Astrocyte of the hippocampus (primary cell): ENCODE data around the gene GRXCR1.

Experiments
- DNase-seq: peaks from one replicate; pipeline ENCODE4 v3.0.0; 2011; ENCODE audit warnings: low read depth, low spot score

GRXCR1 gene

GRCh38 chr4:42892413-42892812 lies at the start of gene GRXCR1:
Gene GRXCR1, plus strand, starts transcription at chr4:42892713. Its CDS starts 554 bp downstream, at chr4:42893267.
- no peak for DNase-seq

- no peak for DNase-seq
Measured at GRCh38 chr4:42843694-42844093, 48.8 kb upstream of the GRXCR1 start.

- no peak for DNase-seq
Measured at GRCh38 chr4:42844422-42845070, 48.0 kb upstream of the GRXCR1 start.

GRCh38 chr4:42845586-42845985 lies 46.9 kb upstream of the GRXCR1 start:
- no peak for DNase-seq

GRCh38 chr4:42855779-42856178 lies 36.7 kb upstream of the GRXCR1 start:
- no peak for DNase-seq

- DNase-seq = peak; percentile 73
Measured at GRCh38 chr4:42865572-42866189, 26.8 kb upstream of the GRXCR1 start.

- DNase-seq = no peak
Measured at GRCh38 chr4:42871261-42871660, 21.3 kb upstream of the GRXCR1 start.

- DNase-seq = no peak
Measured at GRCh38 chr4:42871671-42872290, 20.7 kb upstream of the GRXCR1 start.

GRCh38 chr4:42878863-42879262 lies 13.7 kb upstream of the GRXCR1 start:
- no peak for DNase-seq

GRCh38 chr4:42881253-42881652 lies 11.3 kb upstream of the GRXCR1 start:
- no peak for DNase-seq

- DNase-seq = no peak
Measured at GRCh38 chr4:42891644-42892043, 869 bp upstream of the GRXCR1 start.

GRCh38 chr4:42895452-42895851 lies 2.9 kb downstream of the GRXCR1 start:
- DNase-seq = no peak

- DNase-seq = no peak
Measured at GRCh38 chr4:42904986-42905385, 12.5 kb downstream of the GRXCR1 start.

GRCh38 chr4:42905591-42905990 lies 13.1 kb downstream of the GRXCR1 start:
- DNase-seq = no peak

GRCh38 chr4:42906341-42906740 lies 13.8 kb downstream of the GRXCR1 start:
- DNase-seq = no peak

GRCh38 chr4:42906891-42907759 lies 14.6 kb downstream of the GRXCR1 start:
- peak; percentile 7 for DNase-seq

- DNase-seq = no peak
Measured at GRCh38 chr4:42910459-42910858, 17.9 kb downstream of the GRXCR1 start.

- no peak for DNase-seq
Measured at GRCh38 chr4:42914937-42915336, 22.4 kb downstream of the GRXCR1 start.

GRCh38 chr4:42915484-42915883 lies 23.0 kb downstream of the GRXCR1 start:
- DNase-seq = no peak

- DNase-seq = no peak
Measured at GRCh38 chr4:42917296-42917695, 24.8 kb downstream of the GRXCR1 start.

GRCh38 chr4:42923431-42923830 lies 30.9 kb downstream of the GRXCR1 start:
- DNase-seq = no peak

- DNase-seq = no peak
Measured at GRCh38 chr4:42925921-42926320, 33.4 kb downstream of the GRXCR1 start.
